ENCODE measurements around the gene UBN1.

DNA sequence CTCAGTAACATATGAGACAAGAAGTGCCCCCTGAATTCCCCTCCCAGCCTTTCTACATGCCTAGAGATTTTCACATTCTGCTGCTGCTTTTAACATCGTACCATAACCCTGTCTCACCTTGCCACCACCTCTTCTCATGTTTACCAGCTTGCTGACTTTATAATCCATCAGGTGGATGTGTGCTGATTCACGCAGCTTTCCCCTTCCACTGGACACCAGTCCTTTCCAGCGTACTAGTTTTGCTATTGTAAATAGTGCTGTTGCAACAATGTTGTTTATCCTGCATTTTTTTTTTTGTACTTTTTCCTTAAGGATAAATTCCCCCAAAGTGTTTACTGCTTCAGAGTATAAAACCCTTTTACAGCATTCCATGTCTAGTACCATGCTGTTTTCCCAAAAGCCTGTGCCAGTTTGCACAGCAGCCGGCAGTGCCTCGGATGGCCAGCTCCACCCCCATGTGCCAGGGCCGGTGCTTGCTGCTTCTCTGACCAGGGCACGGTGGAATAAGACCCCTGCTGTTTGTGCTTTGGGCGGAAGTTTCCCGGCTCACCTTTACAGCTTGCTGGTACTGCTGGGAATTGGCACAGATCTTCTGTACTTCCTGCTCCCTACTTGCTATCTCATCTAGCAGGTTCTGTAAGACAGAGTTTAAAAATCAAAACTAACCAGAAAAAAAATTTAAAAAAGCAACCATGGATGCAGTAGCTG lies 41.3 kb downstream of the UBN1 start:
- TF ChIP-seq CTCF (IDR thresholded peaks at IDR 0.05) = no peak
- TF ChIP-seq EP300 (IDR thresholded peaks at IDR 0.05) = no peak
